HCT116 (cell line): ENCODE measurements around the gene ABCA1.

ENCODE experiments used
- CEBPB ChIP-seq: IDR thresholded peaks from 2 replicates; pipeline ENCODE4 v1.6.1; 2012; ENCODE audit warnings: low read depth
- EGR1 ChIP-seq: IDR thresholded peaks from 2 replicates; pipeline ENCODE4 v1.6.1; 2012; ENCODE audit warnings: low read depth
- EZH2 ChIP-seq: fragments of 200-600 bp; sonication (generic); IDR thresholded peaks from 2 replicates; pipeline ENCODE4 v1.6.1; 2017; ENCODE audit warnings: antibody characterized with exemption, mixed run types
- POLR2A ChIP-seq: IDR thresholded peaks from 2 replicates; pipeline ENCODE4 v1.7.0; 2011; ENCODE audit warnings: borderline replicate concordance; ENCODE audit not compliant: insufficient read depth, insufficient read length; ENCODE audit errors: extremely low read depth
- POLR2AphosphoS5 ChIP-seq: IDR thresholded peaks from 2 replicates; pipeline ENCODE4 v1.6.1; 2011; ENCODE audit warnings: mild to moderate bottlenecking, low read depth, low read length, moderate library complexity
- RAD21 ChIP-seq: IDR thresholded peaks from 2 replicates; pipeline ENCODE4 v1.6.1; 2012; ENCODE audit warnings: low read depth, mild to moderate bottlenecking
- YY1 ChIP-seq: IDR thresholded peaks from 2 replicates; pipeline ENCODE4 v1.6.1; 2011; ENCODE audit warnings: low read length, low read depth, moderate library complexity, mild to moderate bottlenecking; ENCODE audit not compliant: insufficient replicate concordance; ENCODE audit errors: extremely low read depth
- TF ChIP-seq, protein P1 (sequence below), 3 experiments: fragments of 200-600 bp in 1 of 3; sonication (generic) in 1 of 3; IDR thresholded peaks in 2 of 3; conservative IDR thresholded peaks in 1 of 3; 2 replicates each; pipeline ENCODE4 v1.5.1; 2012 to 2017; ENCODE audit warnings: low read depth in 2 of 3, low read length in 2 of 3, antibody characterized with exemption in 1 of 3, borderline replicate concordance in 1 of 3, control low read depth in 1 of 3, mild to moderate bottlenecking in 1 of 3, mixed read lengths in 1 of 3, mixed run types in 1 of 3, moderate library complexity in 1 of 3; ENCODE audit not compliant: insufficient read depth in 1 of 3
- TF ChIP-seq, protein P2 (sequence below): IDR thresholded peaks from 2 replicates; pipeline ENCODE4 v1.6.1; 2012; ENCODE audit warnings: low read depth
- TF ChIP-seq, protein P3 (sequence below): IDR thresholded peaks from 2 replicates; pipeline ENCODE4 v1.6.1; 2012
- TF ChIP-seq, protein P4 (sequence below): IDR thresholded peaks from 2 replicates; pipeline ENCODE4 v1.6.1; 2012
- TF ChIP-seq, protein P5 (sequence below): IDR thresholded peaks from 2 replicates; pipeline ENCODE4 v1.6.1; 2011; ENCODE audit warnings: mild to moderate bottlenecking, low read length, moderate library complexity; ENCODE audit not compliant: insufficient replicate concordance; ENCODE audit errors: extremely low read depth

DNA sequence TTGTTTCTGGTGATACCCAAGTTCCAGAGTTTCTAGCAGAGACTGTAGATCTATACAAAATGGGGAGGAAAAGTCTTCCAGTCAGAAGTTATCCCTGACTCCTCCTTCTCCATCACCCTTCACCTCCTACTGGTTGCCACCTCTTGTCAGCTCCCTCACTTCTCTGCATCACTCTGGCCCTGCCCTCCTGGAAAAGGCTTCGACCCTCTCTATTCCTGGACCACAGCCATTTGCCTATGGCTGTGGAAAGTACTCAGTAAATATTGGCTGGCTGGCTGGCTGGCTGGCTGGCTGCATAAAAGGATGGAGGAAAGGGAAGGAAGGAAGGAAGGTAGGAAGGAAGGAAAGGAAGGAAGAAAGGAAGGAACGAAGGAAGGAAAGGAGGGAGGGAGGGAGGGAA, 32.7 kb upstream of the ABCA1 start:
- TF ChIP-seq, protein P1, sequence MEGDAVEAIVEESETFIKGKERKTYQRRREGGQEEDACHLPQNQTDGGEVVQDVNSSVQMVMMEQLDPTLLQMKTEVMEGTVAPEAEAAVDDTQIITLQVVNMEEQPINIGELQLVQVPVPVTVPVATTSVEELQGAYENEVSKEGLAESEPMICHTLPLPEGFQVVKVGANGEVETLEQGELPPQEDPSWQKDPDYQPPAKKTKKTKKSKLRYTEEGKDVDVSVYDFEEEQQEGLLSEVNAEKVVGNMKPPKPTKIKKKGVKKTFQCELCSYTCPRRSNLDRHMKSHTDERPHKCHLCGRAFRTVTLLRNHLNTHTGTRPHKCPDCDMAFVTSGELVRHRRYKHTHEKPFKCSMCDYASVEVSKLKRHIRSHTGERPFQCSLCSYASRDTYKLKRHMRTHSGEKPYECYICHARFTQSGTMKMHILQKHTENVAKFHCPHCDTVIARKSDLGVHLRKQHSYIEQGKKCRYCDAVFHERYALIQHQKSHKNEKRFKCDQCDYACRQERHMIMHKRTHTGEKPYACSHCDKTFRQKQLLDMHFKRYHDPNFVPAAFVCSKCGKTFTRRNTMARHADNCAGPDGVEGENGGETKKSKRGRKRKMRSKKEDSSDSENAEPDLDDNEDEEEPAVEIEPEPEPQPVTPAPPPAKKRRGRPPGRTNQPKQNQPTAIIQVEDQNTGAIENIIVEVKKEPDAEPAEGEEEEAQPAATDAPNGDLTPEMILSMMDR (IDR thresholded peaks at IDR 0.05 in 2 of 3, conservative IDR thresholded peaks at IDR 0.05 in 1 of 3; ENCODE audit: borderline replicate concordance in 1 of 3, insufficient read depth in 1 of 3, low read depth in 2 of 3, low read length in 2 of 3) = no peak
- TF ChIP-seq POLR2AphosphoS5 (no peak), POLR2A (no peak), EZH2 (no peak), YY1 (no peak), CEBPB (no peak), RAD21 (no peak), EGR1 (no peak)
- TF ChIP-seq, protein P2, sequence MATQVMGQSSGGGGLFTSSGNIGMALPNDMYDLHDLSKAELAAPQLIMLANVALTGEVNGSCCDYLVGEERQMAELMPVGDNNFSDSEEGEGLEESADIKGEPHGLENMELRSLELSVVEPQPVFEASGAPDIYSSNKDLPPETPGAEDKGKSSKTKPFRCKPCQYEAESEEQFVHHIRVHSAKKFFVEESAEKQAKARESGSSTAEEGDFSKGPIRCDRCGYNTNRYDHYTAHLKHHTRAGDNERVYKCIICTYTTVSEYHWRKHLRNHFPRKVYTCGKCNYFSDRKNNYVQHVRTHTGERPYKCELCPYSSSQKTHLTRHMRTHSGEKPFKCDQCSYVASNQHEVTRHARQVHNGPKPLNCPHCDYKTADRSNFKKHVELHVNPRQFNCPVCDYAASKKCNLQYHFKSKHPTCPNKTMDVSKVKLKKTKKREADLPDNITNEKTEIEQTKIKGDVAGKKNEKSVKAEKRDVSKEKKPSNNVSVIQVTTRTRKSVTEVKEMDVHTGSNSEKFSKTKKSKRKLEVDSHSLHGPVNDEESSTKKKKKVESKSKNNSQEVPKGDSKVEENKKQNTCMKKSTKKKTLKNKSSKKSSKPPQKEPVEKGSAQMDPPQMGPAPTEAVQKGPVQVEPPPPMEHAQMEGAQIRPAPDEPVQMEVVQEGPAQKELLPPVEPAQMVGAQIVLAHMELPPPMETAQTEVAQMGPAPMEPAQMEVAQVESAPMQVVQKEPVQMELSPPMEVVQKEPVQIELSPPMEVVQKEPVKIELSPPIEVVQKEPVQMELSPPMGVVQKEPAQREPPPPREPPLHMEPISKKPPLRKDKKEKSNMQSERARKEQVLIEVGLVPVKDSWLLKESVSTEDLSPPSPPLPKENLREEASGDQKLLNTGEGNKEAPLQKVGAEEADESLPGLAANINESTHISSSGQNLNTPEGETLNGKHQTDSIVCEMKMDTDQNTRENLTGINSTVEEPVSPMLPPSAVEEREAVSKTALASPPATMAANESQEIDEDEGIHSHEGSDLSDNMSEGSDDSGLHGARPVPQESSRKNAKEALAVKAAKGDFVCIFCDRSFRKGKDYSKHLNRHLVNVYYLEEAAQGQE = no peak
- TF ChIP-seq, protein P3, sequence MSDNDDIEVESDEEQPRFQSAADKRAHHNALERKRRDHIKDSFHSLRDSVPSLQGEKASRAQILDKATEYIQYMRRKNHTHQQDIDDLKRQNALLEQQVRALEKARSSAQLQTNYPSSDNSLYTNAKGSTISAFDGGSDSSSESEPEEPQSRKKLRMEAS = no peak
- TF ChIP-seq, protein P4, sequence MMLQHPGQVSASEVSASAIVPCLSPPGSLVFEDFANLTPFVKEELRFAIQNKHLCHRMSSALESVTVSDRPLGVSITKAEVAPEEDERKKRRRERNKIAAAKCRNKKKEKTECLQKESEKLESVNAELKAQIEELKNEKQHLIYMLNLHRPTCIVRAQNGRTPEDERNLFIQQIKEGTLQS = no peak
- TF ChIP-seq, protein P5, sequence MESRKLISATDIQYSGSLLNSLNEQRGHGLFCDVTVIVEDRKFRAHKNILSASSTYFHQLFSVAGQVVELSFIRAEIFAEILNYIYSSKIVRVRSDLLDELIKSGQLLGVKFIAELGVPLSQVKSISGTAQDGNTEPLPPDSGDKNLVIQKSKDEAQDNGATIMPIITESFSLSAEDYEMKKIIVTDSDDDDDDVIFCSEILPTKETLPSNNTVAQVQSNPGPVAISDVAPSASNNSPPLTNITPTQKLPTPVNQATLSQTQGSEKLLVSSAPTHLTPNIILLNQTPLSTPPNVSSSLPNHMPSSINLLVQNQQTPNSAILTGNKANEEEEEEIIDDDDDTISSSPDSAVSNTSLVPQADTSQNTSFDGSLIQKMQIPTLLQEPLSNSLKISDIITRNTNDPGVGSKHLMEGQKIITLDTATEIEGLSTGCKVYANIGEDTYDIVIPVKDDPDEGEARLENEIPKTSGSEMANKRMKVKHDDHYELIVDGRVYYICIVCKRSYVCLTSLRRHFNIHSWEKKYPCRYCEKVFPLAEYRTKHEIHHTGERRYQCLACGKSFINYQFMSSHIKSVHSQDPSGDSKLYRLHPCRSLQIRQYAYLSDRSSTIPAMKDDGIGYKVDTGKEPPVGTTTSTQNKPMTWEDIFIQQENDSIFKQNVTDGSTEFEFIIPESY = no peak
